Choroid plexus epithelial cell (primary cell): ENCODE measurements around the gene CCDC194.

Experiments used
- DNase-seq: peaks from one replicate; pipeline ENCODE4 v3.0.0-alpha.2; 2010; ENCODE audit warnings: low read depth
- H3K4me3 ChIP-seq: 2 replicates; pipeline ENCODE4 v1.5.1; 2011; ENCODE audit warnings: low read depth, mild to moderate bottlenecking, control low read depth, low read length, moderate library complexity
- CTCF ChIP-seq: conservative IDR thresholded peaks from 2 replicates; pipeline ENCODE4 v1.5.1; 2011; ENCODE audit warnings: low read depth, mild to moderate bottlenecking, control low read depth, inconsistent platforms, low read length, moderate library complexity

Gene CCDC194

GRCh38 chr19:17419154-17419620 is 25.2 kb upstream of the CCDC194 start:
- no peak for DNase-seq
- H3K4me3 ChIP-seq: peak overlapping the region; percentile 61
- TF ChIP-seq CTCF: no peak

GRCh38 chr19:17418710-17419109 is 24.7 kb upstream of the CCDC194 start:
- no peak overlapping the region for H3K4me3 ChIP-seq
- DNase-seq: no peak
- no peak for TF ChIP-seq CTCF

- TF ChIP-seq CTCF: no peak
- no peak overlapping the region for H3K4me3 ChIP-seq
- DNase-seq: no peak
Observed at GRCh38 chr19:17415121-17415520, 21.1 kb upstream of the CCDC194 start.

- DNase-seq: no peak
- H3K4me3 ChIP-seq: no peak overlapping the region
- TF ChIP-seq CTCF: no peak
Observed at GRCh38 chr19:17414097-17414496, 20.1 kb upstream of the CCDC194 start.

- TF ChIP-seq CTCF: no peak
- DNase-seq: no peak
- no peak overlapping the region for H3K4me3 ChIP-seq
Observed at GRCh38 chr19:17411801-17412200, 17.8 kb upstream of the CCDC194 start.

GRCh38 chr19:17409990-17410389 is 16.0 kb upstream of the CCDC194 start:
- DNase-seq: no peak
- TF ChIP-seq CTCF: no peak
- H3K4me3 ChIP-seq: no peak overlapping the region

GRCh38 chr19:17406887-17407196 is 12.8 kb upstream of the CCDC194 start:
- no peak for TF ChIP-seq CTCF
- no peak overlapping the region for H3K4me3 ChIP-seq
- DNase-seq: no peak
